PC-9 (cell line): ENCODE measurements around the gene SOAT2.

ENCODE experiments used
- EZH2 ChIP-seq: fragments of 200-600 bp; sonication (generic); IDR thresholded peaks from 2 replicates; pipeline ENCODE4 v1.8.0; 2017; ENCODE audit warnings: antibody characterized with exemption, low read depth
- TF ChIP-seq, protein P1 (sequence below): fragments of 200-600 bp; sonication (generic); conservative IDR thresholded peaks from 2 replicates; pipeline ENCODE4 v1.6.1; 2017; ENCODE audit warnings: mixed run types, antibody characterized with exemption, mild to moderate bottlenecking, moderate library complexity

DNA sequence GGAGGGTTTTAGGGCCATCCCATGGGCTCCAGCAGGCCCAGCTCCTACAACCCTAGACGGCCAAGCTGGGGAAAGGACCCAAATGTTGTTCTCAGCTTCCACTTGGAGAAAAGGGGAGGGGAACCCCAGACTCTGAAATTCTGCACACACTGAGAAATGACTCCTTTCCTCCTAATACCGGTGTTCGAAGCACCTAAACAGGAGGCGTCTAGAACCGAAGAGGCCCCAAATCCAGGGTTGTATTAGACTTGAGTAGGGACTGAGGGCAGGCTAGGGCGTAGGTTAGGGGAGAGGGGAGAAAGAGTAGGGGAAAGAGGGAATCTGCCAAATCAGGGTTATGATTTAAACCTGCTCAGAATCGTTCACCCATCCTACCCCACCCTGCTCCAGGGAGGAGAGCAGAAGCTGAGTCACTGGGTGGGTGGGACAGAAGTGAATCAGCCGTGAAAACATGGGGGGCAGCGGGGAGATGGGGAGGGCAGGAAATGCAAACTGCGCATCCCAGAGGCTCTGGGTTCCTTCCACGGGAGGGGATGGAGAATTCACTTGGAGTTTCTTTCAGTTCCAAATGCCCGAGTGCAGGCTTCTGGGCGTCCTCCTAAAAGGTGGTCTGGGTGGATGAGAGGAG, 4.8 kb upstream of the SOAT2 start:
- no peak for TF ChIP-seq EZH2
- TF ChIP-seq, protein P1, sequence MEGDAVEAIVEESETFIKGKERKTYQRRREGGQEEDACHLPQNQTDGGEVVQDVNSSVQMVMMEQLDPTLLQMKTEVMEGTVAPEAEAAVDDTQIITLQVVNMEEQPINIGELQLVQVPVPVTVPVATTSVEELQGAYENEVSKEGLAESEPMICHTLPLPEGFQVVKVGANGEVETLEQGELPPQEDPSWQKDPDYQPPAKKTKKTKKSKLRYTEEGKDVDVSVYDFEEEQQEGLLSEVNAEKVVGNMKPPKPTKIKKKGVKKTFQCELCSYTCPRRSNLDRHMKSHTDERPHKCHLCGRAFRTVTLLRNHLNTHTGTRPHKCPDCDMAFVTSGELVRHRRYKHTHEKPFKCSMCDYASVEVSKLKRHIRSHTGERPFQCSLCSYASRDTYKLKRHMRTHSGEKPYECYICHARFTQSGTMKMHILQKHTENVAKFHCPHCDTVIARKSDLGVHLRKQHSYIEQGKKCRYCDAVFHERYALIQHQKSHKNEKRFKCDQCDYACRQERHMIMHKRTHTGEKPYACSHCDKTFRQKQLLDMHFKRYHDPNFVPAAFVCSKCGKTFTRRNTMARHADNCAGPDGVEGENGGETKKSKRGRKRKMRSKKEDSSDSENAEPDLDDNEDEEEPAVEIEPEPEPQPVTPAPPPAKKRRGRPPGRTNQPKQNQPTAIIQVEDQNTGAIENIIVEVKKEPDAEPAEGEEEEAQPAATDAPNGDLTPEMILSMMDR: no peak
